Measurements from ENCODE around the gene CA14. TPM values are rescaled to one million over a fixed set of nuclear protein-coding genes. Genes with fewer than 3 reads are reported as not detected.

The CA14 gene
- total and polyA plus RNA-seq, 2 of the 4 experiments (the other 2 are of a cell fraction): not detected

- TF ChIP-seq USF2 (IDR thresholded peaks at IDR 0.05; ENCODE audit: low read depth, low read length) (no peak), MAZ (IDR thresholded peaks at IDR 0.05; ENCODE audit: borderline replicate concordance, low read depth, low read length) (no peak), CHD1 (IDR thresholded peaks at IDR 0.05; ENCODE audit: low read depth, low read length) (no peak)
Observed at GRCh38 chr1:150259217-150259616, 1.6 kb downstream of the CA14 start (continued).
